H1 (cell line): Measurements from ENCODE around the gene RCL1. TPM values are rescaled to one million over a fixed set of nuclear protein-coding genes. Genes with fewer than 3 reads are reported as not detected.

ENCODE experiments used
- CTCF ChIA-PET: fragments of 300-600 bp; sonication (Branson Sonifier 250); formaldehyde crosslinking; loops from one replicate; lab custom pipeline; 2021; ENCODE audit not compliant: partially characterized antibody; lab: Charles Lee
- POLR2A ChIA-PET: fragments of 300-600 bp; sonication (Branson Sonifier 250); formaldehyde crosslinking; loops from one replicate; lab custom pipeline; 2021; ENCODE audit warnings: inconsistent platforms; ENCODE audit not compliant: partially characterized antibody; lab: Charles Lee
- DNase-seq, 2 experiments: peaks; one replicate each; pipeline versions ENCODE4 v3.0.0 to v3.0.0-alpha.2; 2010 to 2022; ENCODE audit warnings: low spot score in 2 of 2, low read depth in 1 of 2, mixed read lengths in 1 of 2
- FAIRE-seq: peaks from 2 replicates; lab custom pipeline; 2011; peaks lifted over from hg19 to GRCh38; lab: Jason Lieb, UNC
- H2AFZ ChIP-seq: 2 replicates; pipeline ENCODE4 v1.8.1; 2012; ENCODE audit warnings: low read length, inconsistent platforms
- H2AK5ac ChIP-seq: 2 replicates; pipeline ENCODE4 v1.6.1; 2013; ENCODE audit warnings: low read depth, low read length
- H2BK120ac ChIP-seq: replicated peaks from 2 replicates; pipeline ENCODE3; 2013; ENCODE audit warnings: low read depth, low read length, inconsistent platforms
- H2BK12ac ChIP-seq: 2 replicates; pipeline ENCODE4 v1.6.1; 2013; ENCODE audit warnings: low read depth, low read length
- H2BK15ac ChIP-seq: 2 replicates; pipeline ENCODE4 v1.6.1; 2013; ENCODE audit warnings: low read length
- H2BK20ac ChIP-seq: 2 replicates; pipeline ENCODE4 v1.6.1; 2013; ENCODE audit warnings: low read length
- H2BK5ac ChIP-seq: 2 replicates; pipeline ENCODE4 v1.6.1; 2013; ENCODE audit warnings: low read depth, low read length
- H3K14ac ChIP-seq: 2 replicates; pipeline ENCODE4 v1.6.1; 2013; ENCODE audit warnings: inconsistent platforms; ENCODE audit not compliant: insufficient read length
- H3K18ac ChIP-seq: 2 replicates; pipeline ENCODE4 v1.6.1; 2013; ENCODE audit warnings: low read length; ENCODE audit errors: extremely low read depth
- H3K23ac ChIP-seq: 2 replicates; pipeline ENCODE4 v1.6.1; 2013; ENCODE audit warnings: inconsistent platforms; ENCODE audit not compliant: insufficient read length
- H3K23me2 ChIP-seq: 2 replicates; pipeline ENCODE4 v1.6.1; 2013; ENCODE audit warnings: low read depth, low read length
- H3K27ac ChIP-seq: 2 replicates; pipeline ENCODE4 v1.6.1; 2011; ENCODE audit warnings: low read depth, low read length, inconsistent platforms
- H3K27me3 ChIP-seq, 4 experiments: replicated peaks in 1 of 4; 1 replicate in 1 of 4; 2 replicates in 3 of 4; pipeline versions ENCODE4 v1.6.1 to v1.8.1; 2011 to 2013; ENCODE audit warnings: low read length in 3 of 4, mild to moderate bottlenecking in 3 of 4, inconsistent platforms in 2 of 4, mixed read lengths in 2 of 4, moderate library complexity in 1 of 4; ENCODE audit not compliant: control insufficient read depth in 3 of 4, insufficient read depth in 3 of 4; ENCODE audit errors: extremely low read depth in 1 of 4
- H3K36me3 ChIP-seq, 4 experiments: 2 replicates each; pipeline versions ENCODE4 v1.6.1 to v1.8.1; 2011 to 2013; ENCODE audit warnings: mild to moderate bottlenecking in 4 of 4, low read length in 3 of 4, moderate library complexity in 2 of 4, control low read depth in 1 of 4, inconsistent platforms in 1 of 4; ENCODE audit not compliant: insufficient read depth in 4 of 4, control insufficient read depth in 2 of 4
- H3K4ac ChIP-seq: replicated peaks from 2 replicates; pipeline ENCODE3; 2013; ENCODE audit warnings: low read length, low read depth, mixed read lengths, inconsistent platforms; ENCODE audit not compliant: insufficient read length
- H3K4me1 ChIP-seq, 4 experiments: replicated peaks in 1 of 4; 1 replicate in 1 of 4; 2 replicates in 3 of 4; pipeline versions ENCODE4 v1.6.1 to v1.8.1; 2011 to 2013; ENCODE audit warnings: low read length in 3 of 4, inconsistent platforms in 2 of 4, mixed read lengths in 1 of 4; ENCODE audit not compliant: insufficient read depth in 4 of 4, control insufficient read depth in 3 of 4
- H3K4me2 ChIP-seq, 2 experiments: 2 replicates each; pipeline versions ENCODE4 v1.6.1 to v1.8.1; 2011 to 2013; ENCODE audit warnings: low read depth in 2 of 2, low read length in 2 of 2, control low read depth in 1 of 2, inconsistent platforms in 1 of 2, mild to moderate bottlenecking in 1 of 2; ENCODE audit not compliant: insufficient read depth in 1 of 2
- H3K4me3 ChIP-seq, 4 experiments: fragments of 200-600, 300-600 bp in 1 of 4; sonication (generic), shearing (Covaris generic), sonication (Bioruptor Twin) in 1 of 4; 2 replicates each; pipeline versions ENCODE4 v1.5.1 to v1.8.1; 2011 to 2016; ENCODE audit warnings: low read length in 4 of 4, low read depth in 3 of 4, control low read depth in 2 of 4, inconsistent platforms in 2 of 4, mild to moderate bottlenecking in 2 of 4, mixed read lengths in 1 of 4, moderate library complexity in 1 of 4; ENCODE audit not compliant: insufficient read depth in 2 of 4; ENCODE audit errors: extremely low read depth in 1 of 4
- H3K56ac ChIP-seq: replicated peaks from 2 replicates; pipeline ENCODE3; 2013; ENCODE audit warnings: low read depth, mild to moderate bottlenecking, mixed read lengths, low read length, inconsistent platforms; ENCODE audit not compliant: insufficient read length
- H3K79me1 ChIP-seq: 2 replicates; pipeline ENCODE4 v1.6.1; 2013; ENCODE audit warnings: low read depth, low read length, control low read depth
- H3K79me2 ChIP-seq, 2 experiments: 2 replicates each; pipeline versions ENCODE4 v1.6.1 to v1.8.1; 2012 to 2013; ENCODE audit warnings: low read length in 2 of 2, mild to moderate bottlenecking in 2 of 2, inconsistent platforms in 1 of 2; ENCODE audit not compliant: insufficient read depth in 2 of 2, control insufficient read depth in 1 of 2
- H3K9ac ChIP-seq, 4 experiments: replicated peaks in 1 of 4; 1 replicate in 1 of 4; 2 replicates in 3 of 4; pipeline versions ENCODE4 v1.6.1 to v1.8.1; 2011 to 2013; ENCODE audit warnings: low read depth in 3 of 4, low read length in 3 of 4, control low read depth in 2 of 4, mild to moderate bottlenecking in 2 of 4, moderate library complexity in 2 of 4, inconsistent platforms in 1 of 4; ENCODE audit errors: extremely low read depth in 1 of 4
- H3K9me3 ChIP-seq, 2 experiments: 2 replicates each; pipeline versions ENCODE4 v1.6.1 to v1.8.1; 2012 to 2013; ENCODE audit warnings: mild to moderate bottlenecking in 2 of 2, moderate library complexity in 2 of 2, control low read depth in 1 of 2, inconsistent platforms in 1 of 2, low read depth in 1 of 2, low read length in 1 of 2, mixed read lengths in 1 of 2; ENCODE audit not compliant: insufficient read depth in 2 of 2
- H4K20me1 ChIP-seq, 2 experiments: replicated peaks in 1 of 2; 2 replicates each; pipeline versions ENCODE3 to v1.8.1; 2011 to 2013; ENCODE audit warnings: inconsistent platforms in 2 of 2, low read length in 2 of 2, mild to moderate bottlenecking in 1 of 2; ENCODE audit not compliant: insufficient read depth in 2 of 2, control insufficient read depth in 1 of 2
- H4K5ac ChIP-seq: 2 replicates; pipeline ENCODE4 v1.6.1; 2013; ENCODE audit warnings: low read length, low read depth, mixed read lengths, inconsistent platforms; ENCODE audit not compliant: insufficient read length
- H4K8ac ChIP-seq: 2 replicates; pipeline ENCODE4 v1.8.0; 2013; ENCODE audit warnings: mild to moderate bottlenecking, moderate library complexity, low read length, inconsistent platforms; ENCODE audit not compliant: insufficient read depth; ENCODE audit errors: extremely low read depth
- H4K91ac ChIP-seq: replicated peaks from 2 replicates; pipeline ENCODE3; 2013; ENCODE audit warnings: low read length, mixed read lengths, inconsistent platforms; ENCODE audit not compliant: insufficient read length
- EGR1 ChIP-seq: IDR thresholded peaks from 2 replicates; pipeline ENCODE4 v1.6.1; 2011; ENCODE audit warnings: low read depth, low read length, borderline replicate concordance
- EP300 ChIP-seq, 2 experiments: IDR thresholded peaks; 1 replicate in 1 of 2; 2 replicates in 1 of 2; pipeline ENCODE4 v1.6.1; 2011 to 2012; ENCODE audit warnings: low read depth in 2 of 2, low read length in 2 of 2, mild to moderate bottlenecking in 2 of 2, borderline replicate concordance in 1 of 2, inconsistent platforms in 1 of 2, moderate library complexity in 1 of 2
- JUND ChIP-seq: IDR thresholded peaks from 2 replicates; pipeline ENCODE4 v1.6.1; 2011; ENCODE audit warnings: mild to moderate bottlenecking, improper control_type of control experiment, low read length
- KDM1A ChIP-seq: fragments of 200-600, 300-600 bp; sonication (generic); IDR thresholded peaks from 2 replicates; pipeline ENCODE4 v1.7.1; 2016; ENCODE audit warnings: mild to moderate bottlenecking, low read length, borderline replicate concordance
- NANOG ChIP-seq: IDR thresholded peaks from 2 replicates; pipeline ENCODE4 v1.6.1; 2011; ENCODE audit warnings: low read length, low read depth, mild to moderate bottlenecking, inconsistent platforms; ENCODE audit not compliant: insufficient read depth, poor library complexity, severe bottlenecking
- POLR2AphosphoS5 ChIP-seq: IDR thresholded peaks from 2 replicates; pipeline ENCODE4 v1.6.1; 2011; ENCODE audit warnings: low read depth, low read length
- POU5F1 ChIP-seq: IDR thresholded peaks from 2 replicates; pipeline ENCODE4 v1.6.1; 2011; ENCODE audit warnings: low read depth, mild to moderate bottlenecking, low read length, moderate library complexity
- RAD21 ChIP-seq, 2 experiments: IDR thresholded peaks in 1 of 2; conservative IDR thresholded peaks in 1 of 2; 2 replicates each; pipeline ENCODE4 v1.6.1; 2011; ENCODE audit warnings: low read depth in 2 of 2, low read length in 2 of 2, improper control_type of control experiment in 1 of 2, inconsistent platforms in 1 of 2, mild to moderate bottlenecking in 1 of 2, moderate library complexity in 1 of 2
- RXRA ChIP-seq: IDR thresholded peaks from 2 replicates; pipeline ENCODE4 v1.6.1; 2011; ENCODE audit warnings: low read depth, mild to moderate bottlenecking, low read length, moderate library complexity; ENCODE audit not compliant: insufficient read depth
- WGBS, 2 experiments: shearing (Covaris generic) in 1 of 2; methylation state at CpG; one replicate each; pipeline versions ENCODE4 v1.1.6 to v1.1.7; 2013 to 2015; ENCODE audit warnings: low lambda C conversion rate in 2 of 2, mixed read lengths in 2 of 2, inconsistent platforms in 1 of 2, low coverage in 1 of 2, missing lambda C conversion rate in 1 of 2; ENCODE audit not compliant: insufficient replicate concordance in 2 of 2, insufficient coverage in 1 of 2, insufficient read length in 1 of 2; ENCODE audit errors: extremely low coverage in 1 of 2, missing lambda C conversion rate in 1 of 2; 5-methylcytosine and 5-hydroxymethylcytosine counted together
- polyA plus RNA-seq, 7 experiments: library from polyadenylated mRNA; depleted of rRNA in 3 of 7; stranded (reverse) in 5 of 7; unstranded in 2 of 7; fragments of >200 nt in 5 of 7; fragments of 200-250 nt in 2 of 7; gene quantifications; 1 replicate in 5 of 7; 2 replicates in 1 of 7; 4 replicates in 1 of 7; pipeline versions ENCODE4 v1.2.1 to v1.2.3, GENCODE V29; 2011 to 2013; ENCODE audit warnings: missing spikeins in 2 of 7, mixed read lengths in 2 of 7
- total RNA-seq: library from RNA; stranded (reverse); fragmentation: NEBNext Ultra II Directional; extraction: Animal tissue kit (Norgen Biotek cat#: 25700); gene quantifications from 2 replicates; pipeline ENCODE4 v1.2.1, GENCODE V29; 2021
- TF ChIP-seq, protein P1 (sequence below): IDR thresholded peaks from 2 replicates; pipeline ENCODE4 v1.6.1; 2011; ENCODE audit warnings: low read depth, mild to moderate bottlenecking, low read length; ENCODE audit not compliant: insufficient read depth

RCL1 gene
- total and polyA plus RNA-seq, 2 of the 8 experiments (the other 6 are each of a cell fraction or from before 2014, with no cell fraction given): 21.0 to 29.5 TPM

DNA sequence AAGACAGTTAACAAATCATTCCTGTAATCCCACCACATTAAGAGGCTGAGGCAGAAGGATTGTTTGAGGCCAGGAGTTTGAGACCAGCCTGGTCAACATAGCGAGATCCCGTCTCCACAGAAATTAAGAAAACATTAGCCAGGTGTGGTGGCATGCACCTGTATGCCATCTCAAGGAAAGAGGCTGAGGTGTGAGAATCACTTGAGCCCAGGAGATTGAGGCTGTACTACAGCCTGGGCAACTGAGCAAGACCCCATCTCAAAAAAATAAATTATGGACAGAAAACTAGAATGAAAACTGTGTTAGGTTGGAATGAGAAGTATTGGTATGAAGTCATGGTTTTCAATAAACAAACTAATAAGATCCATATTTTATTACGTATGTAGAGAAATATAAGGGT lies 28.7 kb upstream of the RCL1 start:
- no peak for FAIRE-seq

More for the DNA sequence above, 28.7 kb upstream of the RCL1 start:
- H3K9me3 ChIP-seq: no peaks in the 10 kb centered on the region
- WGBS, 2 experiments: 71% methylated on average over 3 of the region's 3 CpGs; no CpG with 5 or more reads in 1 of the 2 experiments
- no peak overlapping the region for H4K8ac ChIP-seq
- H3K23me2 ChIP-seq: no peaks in the 10 kb centered on the region; the same call in 1 of the 2 replicates
- no peak overlapping the region for H4K91ac ChIP-seq
- H4K20me1 ChIP-seq: no peaks in the 10 kb centered on the region
- no peak for DNase-seq
- no peak overlapping the region; the same call in 1 of the 2 replicates for H2BK15ac ChIP-seq
- CTCF ChIA-PET: interaction anchor here (0.7 to 6.3 kb wide), 15 partner anchors 12 to 837 kb away, joined by 3 to 76 read pairs (median 4); partner anchors contain the start of gene JAK2
- no peak overlapping the region for H3K27ac ChIP-seq
- TF ChIP-seq POLR2AphosphoS5 (no peak), RXRA (no peak), RAD21 (IDR thresholded peaks at IDR 0.05 in 1 of 2, conservative IDR thresholded peaks at IDR 0.05 in 1 of 2; ENCODE audit: low read depth in 2 of 2, low read length in 2 of 2) (no peak), KDM1A (no peak), EP300 (IDR thresholded peaks at IDR 0.05; ENCODE audit: borderline replicate concordance in 1 of 2, low read depth in 2 of 2, low read length in 2 of 2) (no peak), POU5F1 (no peak), EGR1 (no peak), NANOG (no peak), JUND (no peak)
- TF ChIP-seq, protein P1, sequence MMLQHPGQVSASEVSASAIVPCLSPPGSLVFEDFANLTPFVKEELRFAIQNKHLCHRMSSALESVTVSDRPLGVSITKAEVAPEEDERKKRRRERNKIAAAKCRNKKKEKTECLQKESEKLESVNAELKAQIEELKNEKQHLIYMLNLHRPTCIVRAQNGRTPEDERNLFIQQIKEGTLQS: no peak
- POLR2A ChIA-PET: interaction anchor here (1.4 kb wide), 1 partner anchor 10 kb away, joined by 3 read pairs; no protein-coding TSS in a partner anchor
- H3K79me1 ChIP-seq: no peaks in the 10 kb centered on the region
- no peak overlapping the region for H3K4me3 ChIP-seq
- no peak overlapping the region for H3K9ac ChIP-seq
- no peak overlapping the region for H2BK120ac ChIP-seq
- no peak overlapping the region for H3K4me2 ChIP-seq
- no peaks in the 10 kb centered on the region for H3K36me3 ChIP-seq
- H3K27me3 ChIP-seq: no peaks in the 10 kb centered on the region
- no peak overlapping the region for H3K56ac ChIP-seq
- H2AFZ ChIP-seq: no peak overlapping the region
- no peak overlapping the region for H3K4ac ChIP-seq
- no peak overlapping the region for H2AK5ac ChIP-seq
- H3K14ac ChIP-seq: no peak overlapping the region
- H2BK5ac ChIP-seq: no peak overlapping the region
- no peak overlapping the region for H4K5ac ChIP-seq
- H3K4me1 ChIP-seq: peaks cover 0 to 8% (median 5%) of the 10 kb centered on the region in 4 experiments; a peak in 4 of 7 replicates
- H3K18ac ChIP-seq: no peak overlapping the region
- no peak overlapping the region for H3K23ac ChIP-seq
- peak overlapping the region; percentile 77; the same call in 1 of the 2 replicates for H2BK20ac ChIP-seq
- H3K79me2 ChIP-seq: no peaks in the 10 kb centered on the region
- no peak overlapping the region for H2BK12ac ChIP-seq
